Ovary (tissue), 3 donors: ENCODE measurements around the gene MSI2.
A peak's percentile ranks its signal among the peaks of the same experiment; 100 is the strongest.

Experiments
- CTCF ChIP-seq, 3 donors: fragments of 450-650 bp in 2 of 3; fragments of 200-600 bp in 1 of 3; IDR thresholded peaks; one replicate each; pipeline versions ENCODE4 v1.5.1 to v1.8.0; 2016 to 2022; ENCODE audit warnings: antibody characterized with exemption in 3 of 3, mild to moderate bottlenecking in 1 of 3
- POLR2A ChIP-seq: fragments of 450-650 bp; IDR thresholded peaks from one replicate; pipeline ENCODE4 v1.6.1; 2017; ENCODE audit warnings: antibody characterized with exemption, mild to moderate bottlenecking, moderate library complexity
- donor health status: DM: no; HTN: no; CAD: no.

DNA sequence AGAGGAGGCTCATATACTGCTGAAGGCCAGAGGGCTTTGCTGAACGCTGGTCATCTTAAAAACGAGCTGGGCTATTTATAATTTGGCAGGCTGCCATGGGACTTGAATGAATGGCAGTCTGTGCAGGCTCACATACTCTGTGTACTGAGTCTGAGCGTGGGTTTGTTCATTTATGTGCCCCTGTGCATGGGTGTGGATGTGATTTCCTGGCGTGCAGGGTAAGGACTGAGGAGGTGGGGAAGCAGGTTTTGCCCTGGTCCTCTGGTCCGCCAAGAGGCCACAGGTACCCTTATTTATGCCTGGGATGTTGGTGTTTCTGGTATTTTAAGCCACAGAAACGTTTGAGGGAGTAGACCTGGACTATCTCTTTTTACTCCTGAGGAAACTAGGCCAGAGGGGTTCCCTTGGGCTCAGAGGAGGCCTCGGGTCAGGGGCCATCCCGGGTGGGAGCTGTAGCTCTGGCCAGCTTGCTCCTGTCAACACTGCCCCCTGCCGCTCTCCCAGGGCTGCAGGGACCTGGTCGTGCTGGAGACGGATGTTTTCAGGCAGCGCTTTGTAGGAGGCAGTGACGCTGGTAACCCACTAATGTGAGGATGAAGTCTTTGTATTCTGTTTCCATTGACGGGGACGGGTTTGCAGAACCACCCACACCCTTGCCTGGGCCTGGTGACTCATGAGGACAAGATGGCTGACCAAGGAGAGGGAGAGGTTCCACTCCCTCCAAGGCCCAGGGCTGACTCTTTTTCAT, 184.4 kb downstream of the MSI2 start:
- TF ChIP-seq POLR2A (peak; percentile 22), CTCF (IDR thresholded peaks at IDR 0.05) (peak; percentile 22 to 86 (median 71))
